CD4-positive, alpha-beta T cell treated with Interleukin-15 for 1 hour (primary cell): Measurements from ENCODE around the gene OSBPL6.

Experiments
- DNase-seq: peaks from one replicate; pipeline ENCODE4 v3.0.0-alpha.2; 2020

Gene OSBPL6

GRCh38 chr2:178242552-178242883 is 48.2 kb downstream of the OSBPL6 start:
- DNase-seq: no peak

GRCh38 chr2:178243961-178244360 is 49.6 kb downstream of the OSBPL6 start:
- DNase-seq: no peak

- no peak for DNase-seq
Observed at GRCh38 chr2:178244777-178245176, 50.5 kb downstream of the OSBPL6 start.

GRCh38 chr2:178246696-178247095 is 52.4 kb downstream of the OSBPL6 start:
- DNase-seq: no peak

- no peak for DNase-seq
Observed at GRCh38 chr2:178247250-178247649, 52.9 kb downstream of the OSBPL6 start.

- no peak for DNase-seq
Observed at GRCh38 chr2:178250429-178250828, 56.1 kb downstream of the OSBPL6 start.

- no peak for DNase-seq
Observed at GRCh38 chr2:178251151-178251955, 57.0 kb downstream of the OSBPL6 start.

- no peak for DNase-seq
Observed at GRCh38 chr2:178256382-178257042, 62.2 kb downstream of the OSBPL6 start.

- DNase-seq: no peak
Observed at GRCh38 chr2:178257127-178257526, 62.8 kb downstream of the OSBPL6 start.

- DNase-seq: no peak
Observed at GRCh38 chr2:178258916-178259315, 64.6 kb downstream of the OSBPL6 start.

- no peak for DNase-seq
Observed at GRCh38 chr2:178263159-178263860, 69.0 kb downstream of the OSBPL6 start.

- no peak for DNase-seq
Observed at GRCh38 chr2:178264211-178264610, 69.9 kb downstream of the OSBPL6 start.

- no peak for DNase-seq
Observed at GRCh38 chr2:178265851-178266250, 71.5 kb downstream of the OSBPL6 start.

GRCh38 chr2:178266445-178266844 is 72.1 kb downstream of the OSBPL6 start:
- no peak for DNase-seq

GRCh38 chr2:178267660-178268059 is 73.3 kb downstream of the OSBPL6 start:
- no peak for DNase-seq

- no peak for DNase-seq
Observed at GRCh38 chr2:178268435-178268834, 74.1 kb downstream of the OSBPL6 start.

- DNase-seq: no peak
Observed at GRCh38 chr2:178269438-178270224, 75.3 kb downstream of the OSBPL6 start.

- DNase-seq: no peak
Observed at GRCh38 chr2:178270338-178270737, 76.0 kb downstream of the OSBPL6 start.

GRCh38 chr2:178271094-178271493 is 76.8 kb downstream of the OSBPL6 start:
- no peak for DNase-seq

GRCh38 chr2:178271629-178272333 is 77.5 kb downstream of the OSBPL6 start:
- no peak for DNase-seq

- no peak for DNase-seq
Observed at GRCh38 chr2:178273787-178274360, 79.6 kb downstream of the OSBPL6 start.

GRCh38 chr2:178275600-178275999 is 81.3 kb downstream of the OSBPL6 start:
- DNase-seq: no peak
